Measurements from ENCODE around the gene GNAQ. TPM values are rescaled to one million over a fixed set of nuclear protein-coding genes. Genes with fewer than 3 reads are reported as not detected.
"Not testable (repeated sequence)": the region's sequence is repeated elsewhere in the genome, so short reads cannot be mapped to it uniquely, and the experiment has no call there.

Gene GNAQ
- total RNA-seq, 4 donors from 2014 or later: 35.4 to 95.7 (median 52.3) TPM

- H3K4me1 ChIP-seq: peaks cover 0 to 5% of the 10 kb centered on the region in 2 donors
- no peaks in the 10 kb centered on the region for H3K36me3 ChIP-seq
- TF ChIP-seq CTCF (IDR thresholded peaks at IDR 0.05) (no peak), POLR2A (IDR thresholded peaks at IDR 0.05) (no peak)
- no peaks in the 10 kb centered on the region for H3K9me3 ChIP-seq
- DNase-seq: no peak
- H3K27ac ChIP-seq: peak overlapping the region; percentile 73 to 92
- intact Hi-C loops (cut with DNase I; ENCODE audit: low total_unique reads): no loop called here
- H3K4me3 ChIP-seq: no peak overlapping the region
- H3K27me3 ChIP-seq: no peaks in the 10 kb centered on the region
Observed at GRCh38 chr9:77719321-77719720, 312.3 kb downstream of the GNAQ start.

GRCh38 chr9:77718298-77718640 is 313.3 kb downstream of the GNAQ start:
- H3K36me3 ChIP-seq; DNase-seq; H3K4me3 ChIP-seq; H3K4me1 ChIP-seq; intact Hi-C loops (cut with DNase I; ENCODE audit: low total_unique reads); H3K27me3 ChIP-seq; H3K9me3 ChIP-seq: not testable (repeated sequence)
- peak overlapping the region; percentile 73 to 92 for H3K27ac ChIP-seq

- H3K4me1 ChIP-seq: not testable (repeated sequence)
- peak overlapping the region; percentile 73 to 92 for H3K27ac ChIP-seq
Observed at GRCh38 chr9:77717608-77718297, 313.9 kb downstream of the GNAQ start.

GRCh38 chr9:77714077-77714549 is 317.5 kb downstream of the GNAQ start:
- H3K4me3 ChIP-seq: no peak overlapping the region
- DNase-seq: no peak

More at GRCh38 chr9:77717608-77718297, 313.9 kb downstream of the GNAQ start:
- H3K9me3 ChIP-seq; H3K36me3 ChIP-seq; H3K27me3 ChIP-seq; intact Hi-C loops (cut with DNase I; ENCODE audit: low total_unique reads); H3K4me3 ChIP-seq: not testable (repeated sequence)
- DNase-seq: peak in 1 of 2 donors; percentile 68

GRCh38 chr9:77712533-77713130 is 319.0 kb downstream of the GNAQ start:
- no peak for DNase-seq

More at GRCh38 chr9:77714077-77714549, 317.5 kb downstream of the GNAQ start:
- TF ChIP-seq CTCF (IDR thresholded peaks at IDR 0.05) (no peak), POLR2A (IDR thresholded peaks at IDR 0.05) (no peak)
- H3K27me3 ChIP-seq: no peaks in the 10 kb centered on the region
- no peaks in the 10 kb centered on the region for H3K36me3 ChIP-seq
- H3K27ac ChIP-seq: peak overlapping the region; percentile 50 to 92
- intact Hi-C loops (cut with DNase I; ENCODE audit: low total_unique reads): no loop called here
- H3K4me1 ChIP-seq: peaks cover 0 to 5% of the 10 kb centered on the region in 2 donors
- no peaks in the 10 kb centered on the region for H3K9me3 ChIP-seq

More at GRCh38 chr9:77712533-77713130, 319.0 kb downstream of the GNAQ start:
- H3K27ac ChIP-seq: peak overlapping the region in 1 of 2 donors; percentile 35
- peaks cover 0 to under 1% of the 10 kb centered on the region in 2 donors for H3K4me1 ChIP-seq
- no peak overlapping the region for H3K4me3 ChIP-seq
- H3K27me3 ChIP-seq: no peaks in the 10 kb centered on the region
- H3K9me3 ChIP-seq: no peaks in the 10 kb centered on the region
- TF ChIP-seq POLR2A (IDR thresholded peaks at IDR 0.05): no peak
- TF ChIP-seq CTCF (IDR thresholded peaks at IDR 0.05): no peak
- H3K36me3 ChIP-seq: no peaks in the 10 kb centered on the region
- intact Hi-C loops (cut with DNase I; ENCODE audit: low total_unique reads): no loop called here
